Myocyte (in vitro differentiated cells): ENCODE results near the gene DHCR7. TPM values are rescaled to one million over a fixed set of nuclear protein-coding genes. Genes with fewer than 3 reads are reported as not detected.

ENCODE experiments used
- DNase-seq: peaks from one replicate; pipeline ENCODE4 v3.0.0-alpha.2; 2012; ENCODE audit warnings: low read depth
- microRNA-seq: library from miRNA; unstranded; fragments of <30 nt; microRNA quantifications from one replicate; pipeline ENCODE4, GENCODE V29; 2016
- total RNA-seq: library from RNA; depleted of rRNA; stranded (reverse); fragments of >200 nt; gene quantifications from 2 replicates; pipeline ENCODE4 v1.2.3, GENCODE V29; 2014

Gene DHCR7
- total RNA-seq, 1 donor from 2014 or later = 87.5 TPM

DNA sequence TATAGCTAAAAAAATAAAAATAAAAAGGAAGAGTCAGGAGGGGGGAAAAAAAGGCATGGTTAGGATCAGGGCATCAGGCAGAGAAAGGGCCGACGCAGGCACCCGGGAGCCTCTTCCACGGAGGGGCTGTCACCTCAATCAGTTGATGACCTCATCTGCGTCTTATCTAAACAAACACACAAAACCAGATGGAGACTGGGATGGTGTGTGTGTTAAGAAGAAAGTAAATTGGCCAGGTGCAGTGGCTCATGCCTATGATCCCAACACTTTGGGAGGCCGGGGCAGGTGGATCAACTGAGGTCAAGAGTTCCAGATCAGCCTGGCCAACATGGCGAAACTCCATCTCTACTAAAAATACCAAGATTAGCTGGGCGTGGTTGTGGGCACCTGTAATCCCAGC lies 63.6 kb downstream of the DHCR7 start:
- no peak for DNase-seq

Small RNAs within 50 kb of the gene (microRNA-seq; reads per million reads assigned to microRNA genes)
- gene MIR6754 = not detected

Other genes starting within 250 kb of the DHCR7 start
- gene SHANK2, start 195.8 kb downstream of the DHCR7 start, total RNA-seq = 3.8 and 4.0 TPM in 2 replicates
- 31.9 and 48.0 TPM in 2 replicates for gene NADSYN1, start 4.8 kb upstream of the DHCR7 start, total RNA-seq
- gene KRTAP5-7, start 78.9 kb upstream of the DHCR7 start, total RNA-seq = not detected in 2 replicates
- 0.21 TPM in 1 of 2 replicates, not detected in the other for gene KRTAP5-8, start 89.6 kb upstream of the DHCR7 start, total RNA-seq
- gene KRTAP5-9, start 100.0 kb upstream of the DHCR7 start, total RNA-seq = 0.16 and 0.29 TPM in 2 replicates
- not detected in 2 replicates for gene KRTAP5-10, start 117.2 kb upstream of the DHCR7 start, total RNA-seq
- not detected in 2 replicates for gene KRTAP5-11, start 134.5 kb upstream of the DHCR7 start, total RNA-seq